ENCODE data around the gene DUOX1. TPM values are rescaled to one million over a fixed set of nuclear protein-coding genes. Genes with fewer than 3 reads are reported as not detected.

The DUOX1 gene
- total and polyA plus RNA-seq, 2 donors (not counting 1 experiment from before 2014, with no cell fraction given) = 0.27 TPM; not detected in 1

GRCh38 chr15:45118131-45118588 lies 11.6 kb upstream of the DUOX1 start:
- Mint-ChIP-seq H3K4me1 (peaks cover 36% of the 10 kb centered on the region), H3K27me3 (peaks cover 69% of the 10 kb centered on the region), H3K9me3 (ENCODE audit: insufficient read depth) (no peaks in the 10 kb centered on the region), H3K4me3 (peak overlapping the region; percentile 80), H3K27ac (no peak overlapping the region)
- no peaks in the 10 kb centered on the region for H3K79me2 ChIP-seq (ENCODE audit: control insufficient read depth, insufficient read depth, low read length)
- peak overlapping the region; percentile 54 for H2AFZ ChIP-seq (ENCODE audit: insufficient read depth, low read depth, low read length, poor library complexity, severe bottlenecking)
- 0% methylated on average over 9 of the region's 14 CpGs for WGBS (ENCODE audit: insufficient coverage)
- H3K4me1 ChIP-seq (ENCODE audit: control insufficient read depth in 2 of 2, insufficient read depth in 2 of 2, low read length in 2 of 2) = peaks cover 38 to 45% of the 10 kb centered on the region in 2 donors
- peak; percentile 98 for ATAC-seq (ENCODE audit: low read depth)
- peak overlapping the region; percentile 41 for H3K9ac ChIP-seq (ENCODE audit: low read length)
- peaks cover 0 to 70% (median 47%) of the 10 kb centered on the region in 4 experiments for H3K27me3 ChIP-seq (replicated peaks in 1 of 4; ENCODE audit: control extremely low read depth in 1 of 4, control insufficient read depth in 3 of 4, insufficient read depth in 4 of 4, low read length in 3 of 4)
- POLR2A ChIA-PET = interaction anchor here (0.6 to 1.1 kb wide), 4 partner anchors 70 to 580 kb away, joined by 3 to 5 read pairs (median 4); partner anchors contain the start of gene SORD
- peaks cover 0 to 29% (median 0%) of the 10 kb centered on the region in 3 donors for H3K9me3 ChIP-seq (ENCODE audit: control extremely low read depth in 1 of 3, control insufficient read depth in 2 of 3, insufficient read depth in 1 of 3, low read length in 2 of 3)
- H3K27ac ChIP-seq (ENCODE audit: low read length in 2 of 2) = no peak overlapping the region
- intact Hi-C loops (cut with micrococcal nuclease) = loop anchor here (2.0 to 10.0 kb wide), 5 partner anchors 49 to 341 kb away; no protein-coding TSS in a partner anchor
- CTCF ChIA-PET = interaction anchor here (0.5 to 3.6 kb wide), 66 partner anchors 9 to 496 kb away, joined by 3 to 58 read pairs (median 4); partner anchors contain the start of genes DUOX1, DUOXA1, GATM and SORD
- peak overlapping the region; percentile 76 for H3K4me2 ChIP-seq (replicated peaks; ENCODE audit: low read depth, low read length, poor library complexity, severe bottlenecking)
- peak overlapping the region in 3 of 5 experiments; percentile 36 to 60 (median 44) for H3K4me3 ChIP-seq (ENCODE audit: control extremely low read depth in 1 of 5, extremely low read depth in 1 of 5, insufficient read depth in 1 of 5, low read depth in 2 of 5, low read length in 4 of 5)
- peak; percentile 100 for TF ChIP-seq CTCF (IDR thresholded peaks at IDR 0.05)
- no peak for TF ChIP-seq EZH2 (IDR thresholded peaks at IDR 0.05; ENCODE audit: borderline replicate concordance, insufficient read depth, low read depth, low read length, poor library complexity, severe bottlenecking)
- no peaks in the 10 kb centered on the region for H4K20me1 ChIP-seq (ENCODE audit: control insufficient read depth, insufficient read depth, low read length, poor library complexity, severe bottlenecking)
- H3K36me3 ChIP-seq (replicated peaks in 1 of 2; ENCODE audit: control extremely low read depth in 1 of 2, control insufficient read depth in 1 of 2, extremely low read depth in 1 of 2, insufficient read depth in 2 of 2, low read length in 1 of 2) = no peaks in the 10 kb centered on the region
- DNase-seq = peak; percentile 92

- peaks cover 64% of the 10 kb centered on the region for H3K27me3 Mint-ChIP-seq
- Histone ChIP-seq H3K36me3 (replicated peaks in 1 of 2; ENCODE audit: control extremely low read depth in 1 of 2, control insufficient read depth in 1 of 2, extremely low read depth in 1 of 2, insufficient read depth in 2 of 2, low read length in 1 of 2) (no peaks in the 10 kb centered on the region), H2AFZ (ENCODE audit: insufficient read depth, low read depth, low read length, poor library complexity, severe bottlenecking) (no peak overlapping the region), H4K20me1 (ENCODE audit: control insufficient read depth, insufficient read depth, low read length, poor library complexity, severe bottlenecking) (no peaks in the 10 kb centered on the region), H3K79me2 (ENCODE audit: control insufficient read depth, insufficient read depth, low read length) (no peaks in the 10 kb centered on the region), H3K4me1 (ENCODE audit: control insufficient read depth in 2 of 2, insufficient read depth in 2 of 2, low read length in 2 of 2) (peaks cover 29 to 37% of the 10 kb centered on the region in 2 donors), H3K4me3 (ENCODE audit: control extremely low read depth in 1 of 5, extremely low read depth in 1 of 5, insufficient read depth in 1 of 5, low read depth in 2 of 5, low read length in 4 of 5) (no peak overlapping the region), H3K27me3 (replicated peaks in 1 of 4; ENCODE audit: control extremely low read depth in 1 of 4, control insufficient read depth in 3 of 4, insufficient read depth in 4 of 4, low read length in 3 of 4) (peaks cover 0 to 67% (median 38%) of the 10 kb centered on the region in 4 experiments), H3K9me3 (ENCODE audit: control extremely low read depth in 1 of 3, control insufficient read depth in 2 of 3, insufficient read depth in 1 of 3, low read length in 2 of 3) (peaks cover 0 to 24% (median 0%) of the 10 kb centered on the region in 3 donors), H3K4me2 (replicated peaks; ENCODE audit: low read depth, low read length, poor library complexity, severe bottlenecking) (no peak overlapping the region), H3K27ac (ENCODE audit: low read length in 2 of 2) (no peak overlapping the region), H3K9ac (ENCODE audit: low read length) (no peak overlapping the region)
- peaks cover 28% of the 10 kb centered on the region for H3K4me1 Mint-ChIP-seq
- TF ChIP-seq CTCF (IDR thresholded peaks at IDR 0.05) (no peak), EZH2 (IDR thresholded peaks at IDR 0.05; ENCODE audit: borderline replicate concordance, insufficient read depth, low read depth, low read length, poor library complexity, severe bottlenecking) (no peak)
- ChIA-PET CTCF (interaction anchor here (1.0 to 3.6 kb wide), 29 partner anchors 8 to 495 kb away, joined by 3 to 58 read pairs (median 8); partner anchors contain the start of genes DUOX1, DUOXA1, GATM and SORD), POLR2A (no interaction called here)
- H3K27ac Mint-ChIP-seq = no peak overlapping the region
- H3K4me3 Mint-ChIP-seq = no peak overlapping the region
- ATAC-seq (ENCODE audit: low read depth) (no peak), DNase-seq (no peak)
- WGBS (ENCODE audit: insufficient coverage) = 91% methylated on average over 5 of the region's 5 CpGs
- H3K9me3 Mint-ChIP-seq (ENCODE audit: insufficient read depth) = no peaks in the 10 kb centered on the region
- intact Hi-C loops (cut with micrococcal nuclease) = loop anchor here (2.0 to 10.0 kb wide), 5 partner anchors 48 to 340 kb away; no protein-coding TSS in a partner anchor
Measured at GRCh38 chr15:45118996-45119395, 10.8 kb upstream of the DUOX1 start.
